ENCODE data around the gene ECEL1. TPM values are rescaled to one million over a fixed set of nuclear protein-coding genes. Genes with fewer than 3 reads are reported as not detected.

The ECEL1 gene
- total RNA-seq, 1 experiment from 2014 or later, result not detected

DNA sequence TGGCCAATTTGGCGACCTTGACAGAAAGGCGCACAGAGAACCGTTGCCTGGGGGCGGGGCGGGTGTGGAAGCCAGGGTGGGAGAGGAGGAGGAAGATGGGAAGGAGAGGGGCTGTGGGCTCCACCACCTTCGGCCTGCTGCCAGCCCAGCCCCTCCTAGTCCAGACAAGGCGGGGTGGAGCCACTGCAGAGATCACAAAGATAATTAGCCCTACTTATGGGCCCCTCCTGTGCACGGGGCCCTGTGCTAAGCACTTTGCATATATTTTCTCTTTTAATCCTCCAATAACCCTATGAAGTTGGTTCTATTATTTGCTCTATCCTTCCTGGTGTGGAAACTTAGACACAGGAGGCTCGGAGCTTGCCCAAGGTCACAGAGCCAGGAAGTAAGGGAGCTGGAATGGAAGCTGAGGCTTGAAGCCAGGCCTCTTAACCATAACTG lies 13.7 kb upstream of the ECEL1 start:
- no peak overlapping the region for H2AFZ ChIP-seq
- CTCF ChIA-PET, result interaction anchor here (0.6 to 0.8 kb wide), 2 partner anchors 30 to 55 kb away, joined by 3 to 7 read pairs; no protein-coding TSS in a partner anchor
- DNase-seq, result no peak
- H3K4me1 ChIP-seq (replicated peaks; ENCODE audit: insufficient read depth), result no peaks in the 10 kb centered on the region
- TF ChIP-seq, protein P1, sequence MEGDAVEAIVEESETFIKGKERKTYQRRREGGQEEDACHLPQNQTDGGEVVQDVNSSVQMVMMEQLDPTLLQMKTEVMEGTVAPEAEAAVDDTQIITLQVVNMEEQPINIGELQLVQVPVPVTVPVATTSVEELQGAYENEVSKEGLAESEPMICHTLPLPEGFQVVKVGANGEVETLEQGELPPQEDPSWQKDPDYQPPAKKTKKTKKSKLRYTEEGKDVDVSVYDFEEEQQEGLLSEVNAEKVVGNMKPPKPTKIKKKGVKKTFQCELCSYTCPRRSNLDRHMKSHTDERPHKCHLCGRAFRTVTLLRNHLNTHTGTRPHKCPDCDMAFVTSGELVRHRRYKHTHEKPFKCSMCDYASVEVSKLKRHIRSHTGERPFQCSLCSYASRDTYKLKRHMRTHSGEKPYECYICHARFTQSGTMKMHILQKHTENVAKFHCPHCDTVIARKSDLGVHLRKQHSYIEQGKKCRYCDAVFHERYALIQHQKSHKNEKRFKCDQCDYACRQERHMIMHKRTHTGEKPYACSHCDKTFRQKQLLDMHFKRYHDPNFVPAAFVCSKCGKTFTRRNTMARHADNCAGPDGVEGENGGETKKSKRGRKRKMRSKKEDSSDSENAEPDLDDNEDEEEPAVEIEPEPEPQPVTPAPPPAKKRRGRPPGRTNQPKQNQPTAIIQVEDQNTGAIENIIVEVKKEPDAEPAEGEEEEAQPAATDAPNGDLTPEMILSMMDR (conservative IDR thresholded peaks at IDR 0.05), result no peak
- TF ChIP-seq EZH2 (IDR thresholded peaks at IDR 0.05; ENCODE audit: low read depth), result no peak
- H3K27me3 ChIP-seq (ENCODE audit: insufficient read depth, low read depth), result peaks cover 48% of the 10 kb centered on the region
- H3K9me3 ChIP-seq (ENCODE audit: insufficient read depth, low read depth), result no peaks in the 10 kb centered on the region
- H3K36me3 ChIP-seq (ENCODE audit: low read depth), result no peaks in the 10 kb centered on the region
- no peaks in the 10 kb centered on the region for H3F3A ChIP-seq (ENCODE audit: insufficient read depth, low read depth)
- intact Hi-C loops (cut with micrococcal nuclease; ENCODE audit: unreplicated experiment), result no loop called here
- H3K4me3 ChIP-seq, result no peak overlapping the region
- no peaks in the 10 kb centered on the region for H3K9me2 ChIP-seq (ENCODE audit: insufficient read depth)
- H3K27ac ChIP-seq, result no peak overlapping the region
- H4K20me1 ChIP-seq (ENCODE audit: insufficient read depth), result no peaks in the 10 kb centered on the region
- no peak overlapping the region for H3K4me2 ChIP-seq
- H3K79me2 ChIP-seq (ENCODE audit: low read depth), result no peaks in the 10 kb centered on the region
- BruUV-seq (replicated peaks), result no TSS peak
- POLR2A ChIA-PET (ENCODE audit: unreplicated experiment), result interaction anchor here (0.6 kb wide), 1 partner anchor 23 kb away, joined by 6 read pairs; no protein-coding TSS in a partner anchor

DNA sequence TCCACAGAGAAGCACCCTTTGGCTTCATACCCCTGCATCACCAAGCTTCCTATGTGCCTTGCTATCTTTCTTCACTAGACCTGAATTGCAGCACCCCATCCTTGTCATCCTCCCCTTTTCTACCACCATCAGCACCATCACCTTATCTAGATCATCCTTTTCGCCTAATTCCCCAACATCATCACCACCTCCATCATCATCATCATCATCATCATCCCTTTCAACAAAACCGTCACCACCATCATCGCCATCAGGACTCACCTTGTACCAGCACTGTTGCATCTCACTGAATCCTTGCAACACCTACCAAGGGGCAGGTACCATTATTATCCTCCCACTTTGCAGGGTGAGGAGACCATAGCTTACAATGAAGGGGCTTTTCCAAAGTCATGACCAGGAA lies 10.8 kb upstream of the ECEL1 start:
- H2AFZ ChIP-seq, result no peak overlapping the region
- ChIA-PET POLR2A (ENCODE audit: unreplicated experiment) (interaction anchor here (0.6 kb wide), 1 partner anchor 32 kb away, joined by 6 read pairs; no protein-coding TSS in a partner anchor), CTCF (no interaction called here)
- no peaks in the 10 kb centered on the region for H3F3A ChIP-seq (ENCODE audit: insufficient read depth, low read depth)
- H3K79me2 ChIP-seq (ENCODE audit: low read depth), result no peaks in the 10 kb centered on the region
- no peaks in the 10 kb centered on the region for H3K9me3 ChIP-seq (ENCODE audit: insufficient read depth, low read depth)
- no TSS peak for BruUV-seq (replicated peaks)
- intact Hi-C loops (cut with micrococcal nuclease; ENCODE audit: unreplicated experiment), result no loop called here
- no peak for DNase-seq
- H3K4me3 ChIP-seq, result no peak overlapping the region
- no peaks in the 10 kb centered on the region for H3K36me3 ChIP-seq (ENCODE audit: low read depth)
- TF ChIP-seq, protein P1 (conservative IDR thresholded peaks at IDR 0.05), result no peak
- no peak for TF ChIP-seq EZH2 (IDR thresholded peaks at IDR 0.05; ENCODE audit: low read depth)
- H3K4me2 ChIP-seq, result no peak overlapping the region
- no peaks in the 10 kb centered on the region for H3K9me2 ChIP-seq (ENCODE audit: insufficient read depth)
- no peak overlapping the region for H3K27ac ChIP-seq
- peaks cover 35% of the 10 kb centered on the region for H3K27me3 ChIP-seq (ENCODE audit: insufficient read depth, low read depth)
- no peaks in the 10 kb centered on the region for H4K20me1 ChIP-seq (ENCODE audit: insufficient read depth)
- H3K4me1 ChIP-seq (replicated peaks; ENCODE audit: insufficient read depth), result no peaks in the 10 kb centered on the region

GRCh38 chr2:232497348-232497747 lies 9.7 kb upstream of the ECEL1 start:
- no peak for DNase-seq
- Histone ChIP-seq H2AFZ (no peak overlapping the region), H3K4me1 (replicated peaks; ENCODE audit: insufficient read depth) (no peaks in the 10 kb centered on the region), H3F3A (ENCODE audit: insufficient read depth, low read depth) (no peaks in the 10 kb centered on the region), H3K27me3 (ENCODE audit: insufficient read depth, low read depth) (peaks cover 27% of the 10 kb centered on the region), H3K79me2 (ENCODE audit: low read depth) (no peaks in the 10 kb centered on the region), H3K4me3 (no peak overlapping the region), H3K27ac (no peak overlapping the region), H3K9me2 (ENCODE audit: insufficient read depth) (no peaks in the 10 kb centered on the region), H3K4me2 (no peak overlapping the region), H3K9me3 (ENCODE audit: insufficient read depth, low read depth) (no peaks in the 10 kb centered on the region), H3K36me3 (ENCODE audit: low read depth) (no peaks in the 10 kb centered on the region), H4K20me1 (ENCODE audit: insufficient read depth) (no peaks in the 10 kb centered on the region)
- TF ChIP-seq, protein P1 (conservative IDR thresholded peaks at IDR 0.05), result no peak
- TF ChIP-seq EZH2 (IDR thresholded peaks at IDR 0.05; ENCODE audit: low read depth), result no peak
- BruUV-seq (replicated peaks), result no TSS peak
- ChIA-PET CTCF (interaction anchor here (0.6 kb wide), 1 partner anchor 597 kb away, joined by 3 read pairs; no protein-coding TSS in a partner anchor), POLR2A (ENCODE audit: unreplicated experiment) (no interaction called here)
- intact Hi-C loops (cut with micrococcal nuclease; ENCODE audit: unreplicated experiment), result no loop called here

Measured in PC-9 (cell line).